Measurements from ENCODE around the gene IGF2BP3. TPM values are rescaled to one million over a fixed set of nuclear protein-coding genes. Genes with fewer than 3 reads are reported as not detected.
A peak's percentile ranks its signal among the peaks of the same experiment; 100 is the strongest.

The IGF2BP3 gene
- total RNA-seq, 1 experiment from 2014 or later = 139 TPM

DNA sequence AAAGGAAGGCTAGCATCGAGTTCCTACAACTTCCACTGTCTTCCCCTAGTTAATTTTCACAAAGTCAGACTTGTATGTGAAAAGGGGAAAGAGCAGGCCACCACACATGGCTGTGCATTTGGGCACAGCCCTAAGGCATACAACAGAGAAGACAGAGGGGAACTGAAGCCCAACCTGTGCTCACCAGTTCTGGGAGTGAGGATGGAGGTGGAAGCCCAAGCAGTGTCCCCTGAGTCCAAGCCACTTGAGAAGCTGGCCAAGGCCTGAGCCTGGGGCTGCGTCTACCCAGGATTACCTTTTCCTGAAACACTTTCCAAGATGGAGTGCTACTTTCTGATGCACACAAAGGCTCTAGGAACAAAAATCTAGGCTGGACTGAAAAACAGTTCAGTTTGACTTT lies 203.4 kb downstream of the IGF2BP3 start:
- H3K4me1 ChIP-seq (replicated peaks; ENCODE audit: insufficient read depth) = no peaks in the 10 kb centered on the region
- BruUV-seq (replicated peaks) = no TSS peak
- no peaks in the 10 kb centered on the region for H4K20me1 ChIP-seq (ENCODE audit: insufficient read depth)
- no peaks in the 10 kb centered on the region for H3K27me3 ChIP-seq (ENCODE audit: insufficient read depth, low read depth)
- H3K36me3 ChIP-seq (ENCODE audit: low read depth) = no peaks in the 10 kb centered on the region
- no peaks in the 10 kb centered on the region for H3K9me3 ChIP-seq (ENCODE audit: insufficient read depth, low read depth)
- ChIA-PET POLR2A (ENCODE audit: unreplicated experiment) (no interaction called here), CTCF (interaction anchor here (0.6 to 0.8 kb wide), 2 partner anchors 278 to 1654 kb away, joined by 3 to 6 read pairs; no protein-coding TSS in a partner anchor)
- no peak for TF ChIP-seq EZH2 (IDR thresholded peaks at IDR 0.05; ENCODE audit: low read depth)
- no peak for TF ChIP-seq CTCF (conservative IDR thresholded peaks at IDR 0.05)
- H3K79me2 ChIP-seq (ENCODE audit: low read depth) = no peaks in the 10 kb centered on the region
- no peak overlapping the region for H3K4me3 ChIP-seq
- H3F3A ChIP-seq (ENCODE audit: insufficient read depth, low read depth) = no peaks in the 10 kb centered on the region
- H2AFZ ChIP-seq = no peak overlapping the region
- intact Hi-C loops (cut with micrococcal nuclease; ENCODE audit: unreplicated experiment) = no loop called here
- no peak for DNase-seq
- H3K4me2 ChIP-seq = no peak overlapping the region
- no peaks in the 10 kb centered on the region for H3K9me2 ChIP-seq (ENCODE audit: insufficient read depth)
- no peak overlapping the region for H3K27ac ChIP-seq

- Histone ChIP-seq H3K27me3 (ENCODE audit: insufficient read depth, low read depth) (no peaks in the 10 kb centered on the region), H3K9me2 (ENCODE audit: insufficient read depth) (no peaks in the 10 kb centered on the region), H2AFZ (no peak overlapping the region), H3K4me1 (replicated peaks; ENCODE audit: insufficient read depth) (no peaks in the 10 kb centered on the region), H3K27ac (no peak overlapping the region), H3K4me2 (no peak overlapping the region), H3K4me3 (no peak overlapping the region), H4K20me1 (ENCODE audit: insufficient read depth) (no peaks in the 10 kb centered on the region), H3K36me3 (ENCODE audit: low read depth) (no peaks in the 10 kb centered on the region), H3F3A (ENCODE audit: insufficient read depth, low read depth) (no peaks in the 10 kb centered on the region), H3K9me3 (ENCODE audit: insufficient read depth, low read depth) (no peaks in the 10 kb centered on the region), H3K79me2 (ENCODE audit: low read depth) (no peaks in the 10 kb centered on the region)
- no peak for DNase-seq
- intact Hi-C loops (cut with micrococcal nuclease; ENCODE audit: unreplicated experiment) = loop anchor here (2.0 kb wide), 1 partner anchor 716 kb away; no protein-coding TSS in a partner anchor
- POLR2A ChIA-PET (ENCODE audit: unreplicated experiment) = no interaction called here
- TF ChIP-seq EZH2 (IDR thresholded peaks at IDR 0.05; ENCODE audit: low read depth) (no peak), CTCF (conservative IDR thresholded peaks at IDR 0.05) (no peak)
- CTCF ChIA-PET = interaction anchor here (0.6 to 0.7 kb wide), 3 partner anchors 52 to 339 kb away, joined by 3 to 4 read pairs (median 4); no protein-coding TSS in a partner anchor
- BruUV-seq (replicated peaks) = no TSS peak
Observed at GRCh38 chr7:23264916-23265458, 205.3 kb downstream of the IGF2BP3 start.

GRCh38 chr7:23261843-23262452 lies 208.3 kb downstream of the IGF2BP3 start:
- H2AFZ ChIP-seq = no peak overlapping the region

More at GRCh38 chr7:23261843-23262452, 208.3 kb downstream of the IGF2BP3 start:
- TF ChIP-seq CTCF (conservative IDR thresholded peaks at IDR 0.05) (peak; percentile 99), EZH2 (IDR thresholded peaks at IDR 0.05; ENCODE audit: low read depth) (no peak)
- no peaks in the 10 kb centered on the region for H3F3A ChIP-seq (ENCODE audit: insufficient read depth, low read depth)
- no peaks in the 10 kb centered on the region for H3K36me3 ChIP-seq (ENCODE audit: low read depth)
- H3K9me2 ChIP-seq (ENCODE audit: insufficient read depth) = no peaks in the 10 kb centered on the region
- no peak overlapping the region for H3K27ac ChIP-seq
- DNase-seq = peak; percentile 61 to 62
- no peaks in the 10 kb centered on the region for H3K4me1 ChIP-seq (replicated peaks; ENCODE audit: insufficient read depth)
- peak overlapping the region; percentile 27 for H3K4me2 ChIP-seq
- no peak overlapping the region for H3K4me3 ChIP-seq
- no peaks in the 10 kb centered on the region for H4K20me1 ChIP-seq (ENCODE audit: insufficient read depth)
- no peaks in the 10 kb centered on the region for H3K27me3 ChIP-seq (ENCODE audit: insufficient read depth, low read depth)
- no peaks in the 10 kb centered on the region for H3K9me3 ChIP-seq (ENCODE audit: insufficient read depth, low read depth)
- ChIA-PET CTCF (interaction anchor here (0.6 to 1.6 kb wide), 5 partner anchors 11 to 435 kb away, joined by 3 to 8 read pairs (median 4); no protein-coding TSS in a partner anchor), POLR2A (ENCODE audit: unreplicated experiment) (interaction anchor here (0.6 kb wide), 3 partner anchors 237 to 678 kb away, joined by 3 to 5 read pairs (median 3); no protein-coding TSS in a partner anchor)
- no peaks in the 10 kb centered on the region for H3K79me2 ChIP-seq (ENCODE audit: low read depth)
- no TSS peak for BruUV-seq (replicated peaks)
- intact Hi-C loops (cut with micrococcal nuclease; ENCODE audit: unreplicated experiment) = loop anchor here (1.0 kb wide), 2 partner anchors 176 to 283 kb away; no protein-coding TSS in a partner anchor

All from PC-9 (cell line).